Parathyroid adenoma (tissue), 2 donors: ENCODE measurements around the gene CRLF1.
A peak's percentile ranks its signal among the peaks of the same experiment; 100 is the strongest.

Experiments used
- H2AFZ ChIP-seq: fragments of 300-600 bp; sonication (generic); one replicate; pipeline ENCODE4 v1.7.0; 2017; ENCODE audit warnings: antibody characterized with exemption, mild to moderate bottlenecking
- H3K27ac ChIP-seq: fragments of 300-600 bp; sonication (generic); one replicate; pipeline ENCODE4 v1.7.0; 2017
- H3K27me3 ChIP-seq: fragments of 300-600 bp; sonication (generic); one replicate; pipeline ENCODE4 v1.7.0; 2017; ENCODE audit warnings: low read length; ENCODE audit not compliant: control insufficient read depth, insufficient read depth
- H3K36me3 ChIP-seq: fragments of 300-600 bp; sonication (generic); one replicate; pipeline ENCODE4 v1.7.0; 2017; ENCODE audit warnings: low read length; ENCODE audit not compliant: control insufficient read depth, insufficient read depth
- H3K4me1 ChIP-seq: fragments of 300-600 bp; sonication (generic); one replicate; pipeline ENCODE4 v1.7.0; 2017; ENCODE audit warnings: control low read depth
- H3K4me2 ChIP-seq: fragments of 300-600 bp; sonication (generic); one replicate; pipeline ENCODE4 v1.7.0; 2017; ENCODE audit warnings: low read length
- H3K4me3 ChIP-seq: fragments of 300-600 bp; sonication (generic); one replicate; pipeline ENCODE4 v1.7.0; 2017; ENCODE audit warnings: low read depth, low read length
- H3K79me2 ChIP-seq: fragments of 300-600 bp; sonication (generic); one replicate; pipeline ENCODE4 v1.7.0; 2017; ENCODE audit warnings: control low read depth
- H3K9ac ChIP-seq: fragments of 300-600 bp; sonication (generic); one replicate; pipeline ENCODE4 v1.7.0; 2017; ENCODE audit warnings: mild to moderate bottlenecking
- H3K9me3 ChIP-seq: fragments of 300-600 bp; sonication (generic); one replicate; pipeline ENCODE4 v1.7.0; 2017; ENCODE audit warnings: low read length; ENCODE audit not compliant: control insufficient read depth
- TF ChIP-seq, protein P1 (sequence below): fragments of 300-600 bp; sonication (generic); IDR thresholded peaks from one replicate; pipeline ENCODE4 v1.7.0; 2017; ENCODE audit warnings: antibody characterized with exemption, mild to moderate bottlenecking
- donor health status: primary hyperparathyroidism.

The CRLF1 gene

DNA sequence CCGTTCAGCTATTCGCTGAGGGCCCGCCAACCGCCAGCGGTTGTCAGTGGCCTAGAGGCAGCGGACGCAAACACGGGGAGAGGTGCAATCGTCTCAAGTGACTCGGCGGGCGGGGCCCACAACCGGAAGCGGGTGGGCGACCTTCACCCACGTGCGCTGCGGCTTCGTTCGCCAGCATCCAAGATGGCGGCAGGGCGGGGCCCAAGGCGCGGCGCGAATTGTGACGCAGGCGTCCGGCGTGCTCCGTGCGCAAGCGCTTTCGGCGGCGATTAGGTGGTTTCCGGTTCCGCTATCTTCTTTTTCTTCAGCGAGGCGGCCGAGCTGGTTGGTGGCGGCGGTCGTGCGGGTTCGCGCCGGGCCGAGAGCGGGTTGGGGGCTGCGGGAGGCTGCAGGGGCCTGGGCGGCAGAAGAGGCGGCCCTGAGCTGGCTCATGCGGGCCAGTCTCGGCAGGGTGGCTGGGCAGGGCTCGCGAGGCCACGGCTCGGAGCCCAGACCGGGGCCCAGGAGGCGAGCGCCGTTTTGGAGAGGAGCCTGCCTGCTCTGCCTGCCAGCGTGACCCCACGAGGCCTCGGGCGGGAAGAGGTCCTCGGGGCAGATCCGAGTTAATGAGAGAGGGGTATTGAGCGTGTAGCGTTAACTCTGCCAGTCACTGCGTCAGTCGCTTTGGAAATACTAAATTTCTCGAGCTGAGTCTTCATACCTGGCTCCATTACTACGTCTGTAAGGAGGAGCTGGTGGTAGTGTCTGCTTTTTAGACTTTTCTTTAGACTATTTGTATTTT lies 34.8 kb downstream of the CRLF1 start, which contains the start of gene UBA52:
Gene UBA52 (plus strand): TSS at position 294 of the 781 bp plus-strand sequence. CDS start 1,444 bp downstream, outside the sequence.
- Histone ChIP-seq H3K4me1 (peaks cover 20% of the 10 kb centered on the region), H3K4me2 (peak within 1 kb of the TSS; percentile 80), H3K79me2 (peaks cover 16% of the 10 kb centered on the region), H3K9ac (peak within 1 kb of the TSS; percentile 73), H3K36me3 (no peaks in the 10 kb centered on the region), H3K4me3 (peak within 1 kb of the TSS; percentile 90), H2AFZ (peak within 1 kb of the TSS; percentile 97), H3K27me3 (no peaks in the 10 kb centered on the region), H3K9me3 (no peaks in the 10 kb centered on the region), H3K27ac (peak within 1 kb of the TSS; percentile 90)
- TF ChIP-seq, protein P1, sequence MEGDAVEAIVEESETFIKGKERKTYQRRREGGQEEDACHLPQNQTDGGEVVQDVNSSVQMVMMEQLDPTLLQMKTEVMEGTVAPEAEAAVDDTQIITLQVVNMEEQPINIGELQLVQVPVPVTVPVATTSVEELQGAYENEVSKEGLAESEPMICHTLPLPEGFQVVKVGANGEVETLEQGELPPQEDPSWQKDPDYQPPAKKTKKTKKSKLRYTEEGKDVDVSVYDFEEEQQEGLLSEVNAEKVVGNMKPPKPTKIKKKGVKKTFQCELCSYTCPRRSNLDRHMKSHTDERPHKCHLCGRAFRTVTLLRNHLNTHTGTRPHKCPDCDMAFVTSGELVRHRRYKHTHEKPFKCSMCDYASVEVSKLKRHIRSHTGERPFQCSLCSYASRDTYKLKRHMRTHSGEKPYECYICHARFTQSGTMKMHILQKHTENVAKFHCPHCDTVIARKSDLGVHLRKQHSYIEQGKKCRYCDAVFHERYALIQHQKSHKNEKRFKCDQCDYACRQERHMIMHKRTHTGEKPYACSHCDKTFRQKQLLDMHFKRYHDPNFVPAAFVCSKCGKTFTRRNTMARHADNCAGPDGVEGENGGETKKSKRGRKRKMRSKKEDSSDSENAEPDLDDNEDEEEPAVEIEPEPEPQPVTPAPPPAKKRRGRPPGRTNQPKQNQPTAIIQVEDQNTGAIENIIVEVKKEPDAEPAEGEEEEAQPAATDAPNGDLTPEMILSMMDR, result no peak

DNA sequence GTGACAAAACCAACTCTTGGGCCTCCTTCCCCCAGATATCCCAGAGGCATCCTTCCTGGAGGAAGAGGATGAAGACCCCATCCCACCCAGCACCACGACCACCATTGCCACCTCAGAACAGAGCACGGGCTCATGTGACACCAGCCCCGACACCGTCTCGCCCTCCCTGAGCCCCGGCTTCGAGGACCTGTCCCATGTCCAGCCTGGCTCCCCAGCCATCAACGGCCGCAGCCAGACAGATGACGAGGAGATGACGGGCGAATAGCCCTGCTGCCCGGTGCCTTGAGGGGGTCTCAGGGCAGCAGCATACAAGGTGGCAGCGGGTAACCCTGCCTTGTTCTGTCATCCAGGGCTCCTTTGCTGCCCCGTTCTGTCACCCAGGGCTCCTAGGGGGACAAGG lies 38.2 kb downstream of the CRLF1 start:
- no peak overlapping the region for H3K9ac ChIP-seq
- H3K9me3 ChIP-seq, result no peaks in the 10 kb centered on the region
- H2AFZ ChIP-seq, result no peak overlapping the region
- no peak overlapping the region for H3K4me3 ChIP-seq
- no peak overlapping the region for H3K27ac ChIP-seq
- no peak overlapping the region for H3K4me2 ChIP-seq
- H3K27me3 ChIP-seq, result no peaks in the 10 kb centered on the region
- H3K36me3 ChIP-seq, result no peaks in the 10 kb centered on the region
- TF ChIP-seq, protein P1, result no peak
- H3K79me2 ChIP-seq, result peaks cover 15% of the 10 kb centered on the region
- H3K4me1 ChIP-seq, result peaks cover 17% of the 10 kb centered on the region

DNA sequence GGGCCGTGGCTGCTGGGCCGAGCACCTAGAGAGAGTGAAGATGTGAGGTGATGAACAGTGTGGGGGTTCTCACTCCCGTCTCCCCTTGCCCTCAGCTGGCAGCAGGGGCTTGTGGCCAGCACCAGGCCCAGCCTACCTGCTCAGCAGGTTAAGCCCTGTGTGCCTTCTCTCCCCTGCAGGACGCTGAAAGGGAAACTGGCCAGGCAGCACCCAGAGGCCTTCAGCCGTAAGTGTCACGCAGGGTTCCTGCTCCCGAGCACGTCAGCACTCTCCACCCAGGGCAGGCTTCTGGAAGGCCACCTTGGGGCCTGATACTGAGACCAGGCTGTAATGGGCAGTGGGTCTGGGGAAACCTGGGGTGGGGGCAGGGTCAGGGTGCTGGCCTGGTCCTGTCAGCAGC lies 39.6 kb downstream of the CRLF1 start:
- TF ChIP-seq, protein P1, result no peak
- Histone ChIP-seq H3K4me3 (no peak overlapping the region), H3K36me3 (no peaks in the 10 kb centered on the region), H3K27me3 (no peaks in the 10 kb centered on the region), H2AFZ (no peak overlapping the region), H3K4me1 (peaks cover 6% of the 10 kb centered on the region), H3K79me2 (peaks cover 2% of the 10 kb centered on the region), H3K9ac (no peak overlapping the region), H3K9me3 (no peaks in the 10 kb centered on the region), H3K4me2 (no peak overlapping the region), H3K27ac (no peak overlapping the region)

DNA sequence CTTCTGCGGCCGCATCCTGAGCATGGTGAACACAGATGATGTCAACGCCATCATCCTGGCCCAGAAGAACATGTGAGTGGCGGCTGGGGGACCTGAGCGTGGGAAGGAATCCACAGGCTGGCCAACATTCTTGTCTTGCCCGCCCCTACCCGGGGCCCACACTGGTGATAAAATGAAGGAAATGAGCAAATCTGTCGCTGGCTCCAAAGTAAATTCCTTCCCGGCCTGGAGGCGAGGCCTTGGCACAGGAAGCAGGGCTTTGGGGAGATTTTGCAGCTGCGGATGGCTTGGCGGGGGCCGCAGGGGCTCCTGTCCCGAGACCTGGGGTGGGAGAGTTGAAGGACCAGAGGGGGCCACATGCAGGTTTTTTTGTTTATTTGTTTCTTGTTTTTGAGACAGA lies 44.5 kb downstream of the CRLF1 start:
- Histone ChIP-seq H3K27ac (peak overlapping the region; percentile 38), H3K9ac (no peak overlapping the region), H3K79me2 (no peaks in the 10 kb centered on the region), H3K4me3 (no peak overlapping the region), H2AFZ (no peak overlapping the region), H3K9me3 (no peaks in the 10 kb centered on the region), H3K27me3 (no peaks in the 10 kb centered on the region), H3K36me3 (no peaks in the 10 kb centered on the region), H3K4me1 (no peaks in the 10 kb centered on the region), H3K4me2 (no peak overlapping the region)
- TF ChIP-seq, protein P1, result no peak

DNA sequence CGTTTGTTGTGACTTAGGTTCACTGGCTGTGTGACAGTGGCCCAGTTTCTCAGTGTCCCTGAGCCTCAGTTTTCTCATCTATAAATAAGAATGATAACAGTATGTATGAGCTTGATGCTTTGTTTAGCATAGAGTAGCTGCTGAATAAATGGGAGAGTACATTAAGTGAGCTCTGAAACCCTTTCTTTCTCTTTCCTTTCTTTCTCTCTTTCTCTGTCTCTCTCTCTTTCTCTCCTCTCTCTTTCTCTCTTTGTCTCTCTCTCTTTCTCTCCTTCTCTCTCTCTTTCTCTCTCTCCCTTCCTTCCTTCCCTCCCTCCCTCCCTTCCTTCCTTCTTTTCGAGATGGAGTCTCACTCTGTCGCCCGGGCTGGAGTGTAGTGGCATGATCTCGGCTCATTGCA lies 46.9 kb downstream of the CRLF1 start:
- Histone ChIP-seq H3K27ac (no peak overlapping the region), H2AFZ (no peak overlapping the region), H3K9me3 (no peaks in the 10 kb centered on the region), H3K4me2 (no peak overlapping the region), H3K9ac (no peak overlapping the region), H3K36me3 (no peaks in the 10 kb centered on the region), H3K79me2 (no peaks in the 10 kb centered on the region), H3K4me1 (no peaks in the 10 kb centered on the region), H3K27me3 (no peaks in the 10 kb centered on the region), H3K4me3 (no peak overlapping the region)
- TF ChIP-seq, protein P1, result no peak
